Suprapubic skin (tissue), 4 donors: ENCODE data around the gene KIAA1755. TPM values are rescaled to one million over a fixed set of nuclear protein-coding genes. Genes with fewer than 3 reads are reported as not detected.
"Not testable (repeated sequence)": the region's sequence is repeated elsewhere in the genome, so short reads cannot be mapped to it uniquely, and the experiment has no call there.

Source experiments
- DNase-seq, 2 donors: peaks; one replicate each; pipeline ENCODE4 v3.0.0-alpha.2; 2019; ENCODE audit warnings: low spot score in 2 of 2
- H3K27ac ChIP-seq: fragments of 200-600 bp; sonication (generic); one replicate; pipeline ENCODE4 v1.5.1; 2019
- H3K27me3 ChIP-seq: fragments of 200-600 bp; sonication (generic); one replicate; pipeline ENCODE4 v1.5.1; 2019
- H3K36me3 ChIP-seq: fragments of 200-600 bp; sonication (generic); one replicate; pipeline ENCODE4 v1.5.1; 2019
- H3K4me1 ChIP-seq: fragments of 200-600 bp; sonication (generic); one replicate; pipeline ENCODE4 v1.5.1; 2019
- H3K4me3 ChIP-seq: fragments of 200-600 bp; sonication (generic); one replicate; pipeline ENCODE4 v1.5.1; 2019; ENCODE audit warnings: mild to moderate bottlenecking
- H3K9me3 ChIP-seq: fragments of 200-600 bp; sonication (generic); one replicate; pipeline ENCODE4 v1.5.1; 2019
- EP300 ChIP-seq: sonication (generic); formaldehyde crosslinking; IDR thresholded peaks from one replicate; pipeline ENCODE4 v1.6.1; 2017; ENCODE audit warnings: antibody characterized with exemption
- POLR2A ChIP-seq, 2 donors: fragments of 450-650 bp; IDR thresholded peaks; one replicate each; pipeline ENCODE4 v1.6.1; 2017; ENCODE audit warnings: antibody characterized with exemption in 2 of 2, mild to moderate bottlenecking in 2 of 2, moderate library complexity in 2 of 2
- POLR2AphosphoS5 ChIP-seq, 3 donors: sonication (generic); formaldehyde crosslinking; IDR thresholded peaks; one replicate each; pipeline ENCODE4 v1.6.1; 2017; ENCODE audit warnings: antibody characterized with exemption in 3 of 3
- WGBS: methylation state at CpG from one replicate; pipeline ENCODE4 v1.1.5; 2018; 5-methylcytosine and 5-hydroxymethylcytosine counted together
- total RNA-seq, 4 donors: library from RNA; depleted of rRNA; stranded (reverse); fragments of >200 nt; gene quantifications; one replicate each; pipeline ENCODE4 v1.1.0, GENCODE V29; 2016
- TF ChIP-seq, protein P1 (sequence below), 2 donors: fragments of 200-600 bp in 1 of 2; fragments of 450-650 bp in 1 of 2; sonication (generic) in 1 of 2; IDR thresholded peaks; one replicate each; pipeline ENCODE4 v1.5.1; 2016 to 2019; ENCODE audit warnings: antibody characterized with exemption in 2 of 2, mild to moderate bottlenecking in 1 of 2, moderate library complexity in 1 of 2

The KIAA1755 gene
- total RNA-seq, 4 donors from 2014 or later = 1.2 to 3.3 (median 2.0) TPM; not detected in 1

DNA sequence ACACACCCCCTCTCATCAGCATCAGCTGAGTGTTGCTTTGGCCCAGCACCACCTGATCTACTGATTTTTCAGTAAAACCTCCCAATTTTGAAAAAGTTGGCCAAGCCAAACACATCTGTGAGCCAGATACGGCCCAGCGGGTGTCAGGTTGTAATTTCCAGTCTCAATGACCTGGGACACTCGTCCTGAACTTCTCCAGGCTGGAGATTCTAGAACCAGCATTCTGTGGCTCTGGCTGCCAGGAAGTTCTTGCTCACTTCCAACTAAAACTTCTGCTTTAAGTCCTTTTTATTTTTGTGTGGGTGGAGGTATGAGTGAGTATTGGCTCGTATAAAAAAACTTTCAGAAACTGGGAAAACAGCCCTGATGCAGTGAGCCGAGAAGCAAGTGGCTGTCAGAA, 5.1 kb downstream of the KIAA1755 start:
- TF ChIP-seq, protein P1, sequence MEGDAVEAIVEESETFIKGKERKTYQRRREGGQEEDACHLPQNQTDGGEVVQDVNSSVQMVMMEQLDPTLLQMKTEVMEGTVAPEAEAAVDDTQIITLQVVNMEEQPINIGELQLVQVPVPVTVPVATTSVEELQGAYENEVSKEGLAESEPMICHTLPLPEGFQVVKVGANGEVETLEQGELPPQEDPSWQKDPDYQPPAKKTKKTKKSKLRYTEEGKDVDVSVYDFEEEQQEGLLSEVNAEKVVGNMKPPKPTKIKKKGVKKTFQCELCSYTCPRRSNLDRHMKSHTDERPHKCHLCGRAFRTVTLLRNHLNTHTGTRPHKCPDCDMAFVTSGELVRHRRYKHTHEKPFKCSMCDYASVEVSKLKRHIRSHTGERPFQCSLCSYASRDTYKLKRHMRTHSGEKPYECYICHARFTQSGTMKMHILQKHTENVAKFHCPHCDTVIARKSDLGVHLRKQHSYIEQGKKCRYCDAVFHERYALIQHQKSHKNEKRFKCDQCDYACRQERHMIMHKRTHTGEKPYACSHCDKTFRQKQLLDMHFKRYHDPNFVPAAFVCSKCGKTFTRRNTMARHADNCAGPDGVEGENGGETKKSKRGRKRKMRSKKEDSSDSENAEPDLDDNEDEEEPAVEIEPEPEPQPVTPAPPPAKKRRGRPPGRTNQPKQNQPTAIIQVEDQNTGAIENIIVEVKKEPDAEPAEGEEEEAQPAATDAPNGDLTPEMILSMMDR (IDR thresholded peaks at IDR 0.05) = no peak
- TF ChIP-seq POLR2A (IDR thresholded peaks at IDR 0.05) = no peak
- TF ChIP-seq EP300 = no peak
- TF ChIP-seq POLR2AphosphoS5 (IDR thresholded peaks at IDR 0.05) = no peak
- Histone ChIP-seq H3K36me3 (no peaks in the 10 kb centered on the region), H3K9me3 (no peaks in the 10 kb centered on the region), H3K4me1 (peaks cover 20% of the 10 kb centered on the region), H3K27ac (no peak overlapping the region), H3K4me3 (no peak overlapping the region), H3K27me3 (peaks cover 15% of the 10 kb centered on the region)
- WGBS = 51% methylated on average over 5 of the region's 5 CpGs
- DNase-seq = peak; percentile 16 to 38

DNA sequence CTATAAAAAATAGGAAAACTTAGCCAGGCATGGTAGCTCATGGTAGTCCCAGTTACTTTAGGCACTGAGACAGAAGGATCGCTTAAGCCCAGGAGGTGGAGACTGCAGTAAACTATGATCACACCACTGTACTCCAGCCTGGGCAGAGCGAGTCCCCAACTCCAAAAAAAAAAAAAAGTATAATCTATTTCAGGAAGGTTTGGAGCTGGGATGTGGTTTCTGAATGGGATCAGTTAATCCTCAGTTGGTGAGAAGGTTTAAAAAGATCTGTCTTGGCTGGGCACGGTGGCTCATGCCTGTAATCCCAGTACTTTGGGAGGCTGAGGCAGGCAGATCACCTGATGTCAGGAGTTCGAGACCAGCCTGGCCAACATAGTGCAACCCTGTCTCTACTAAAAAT, 5.9 kb downstream of the KIAA1755 start:
- H3K4me1 ChIP-seq = peaks cover 17% of the 10 kb centered on the region
- H3K27me3 ChIP-seq, H3K36me3 ChIP-seq, H3K9me3 ChIP-seq, H3K27ac ChIP-seq, H3K4me3 ChIP-seq: not testable (repeated sequence)
- peak in 1 of 2 donors; percentile 0 for DNase-seq
- WGBS = 81% methylated on average over 4 of the region's 4 CpGs

DNA sequence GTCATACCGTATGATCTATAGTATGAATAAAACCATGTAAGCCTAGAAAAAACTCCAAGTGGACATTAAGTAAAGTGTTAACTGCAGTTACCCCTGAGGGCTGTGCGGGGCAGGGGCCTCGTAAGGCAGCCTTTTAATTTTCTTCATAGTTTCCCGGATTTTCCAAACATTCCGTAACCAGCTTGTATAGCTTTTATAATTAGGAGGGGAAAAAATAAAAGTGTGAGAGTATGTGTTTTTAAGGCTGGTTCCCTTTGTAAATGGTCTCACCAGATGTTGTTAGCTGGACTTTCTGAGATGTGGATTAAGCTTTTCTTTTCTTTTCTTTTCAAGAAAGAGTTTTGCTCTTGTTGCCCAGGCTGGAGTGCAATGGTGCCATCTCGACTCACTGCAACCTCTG, 7.0 kb downstream of the KIAA1755 start:
- Histone ChIP-seq H3K27ac (no peak overlapping the region), H3K4me1 (peaks cover 17% of the 10 kb centered on the region), H3K36me3 (no peaks in the 10 kb centered on the region), H3K9me3 (no peaks in the 10 kb centered on the region), H3K4me3 (no peak overlapping the region), H3K27me3 (peaks cover 3% of the 10 kb centered on the region)
- 81% methylated on average over 6 of the region's 6 CpGs for WGBS
- DNase-seq = no peak
- no peak for TF ChIP-seq EP300
- TF ChIP-seq POLR2AphosphoS5 (IDR thresholded peaks at IDR 0.05) = no peak
- TF ChIP-seq POLR2A (IDR thresholded peaks at IDR 0.05) = no peak
- TF ChIP-seq, protein P1 (IDR thresholded peaks at IDR 0.05) = no peak

DNA sequence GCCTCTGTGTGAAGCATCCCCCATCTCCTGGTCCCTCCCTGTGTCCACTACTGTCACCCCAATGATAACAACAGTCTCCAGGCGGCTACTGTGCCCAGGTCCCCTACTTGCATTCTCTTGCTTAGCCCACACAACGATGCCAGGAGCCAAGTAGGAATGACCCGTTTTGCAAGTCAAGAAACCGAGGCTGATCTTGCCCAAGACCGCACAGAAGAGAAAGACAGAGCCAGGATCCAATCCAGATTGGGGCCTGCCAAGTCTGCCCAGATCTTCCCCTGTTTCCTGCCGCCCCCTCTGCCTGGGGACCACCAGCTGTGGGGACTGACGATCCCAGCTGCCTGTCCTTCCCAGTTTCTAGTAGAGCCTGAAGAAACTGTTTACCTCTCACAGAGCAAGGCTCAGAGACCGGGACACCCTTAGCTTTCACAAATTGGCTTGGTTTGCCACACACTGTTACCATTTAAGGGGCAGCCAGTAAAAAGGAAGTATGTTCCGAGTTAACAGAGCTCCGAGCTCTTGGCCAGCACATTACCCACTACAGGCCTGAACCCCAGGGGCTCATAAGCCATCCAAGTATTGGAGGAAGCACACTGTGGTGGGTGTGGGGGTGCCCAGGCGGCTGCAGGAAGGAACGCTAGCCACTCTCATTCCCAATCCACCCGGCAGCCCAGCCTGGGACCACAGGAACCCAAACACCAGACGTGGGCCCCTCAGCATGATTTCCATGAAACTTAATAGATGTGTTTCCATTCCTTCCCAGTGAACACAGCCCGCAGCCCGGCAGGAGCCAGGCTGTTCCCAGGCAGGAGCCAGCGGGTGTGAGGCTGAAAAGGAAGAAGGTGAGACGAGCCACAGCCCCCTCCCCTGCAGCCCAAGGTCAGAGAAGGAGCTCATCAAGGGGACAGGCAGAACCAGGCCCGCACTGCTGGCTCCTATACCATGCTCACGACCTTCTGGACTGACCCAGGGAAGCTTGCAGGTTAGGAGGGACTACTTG, 7.9 kb downstream of the KIAA1755 start:
- Histone ChIP-seq H3K27me3 (no peaks in the 10 kb centered on the region), H3K36me3 (no peaks in the 10 kb centered on the region), H3K27ac (no peak overlapping the region), H3K9me3 (no peaks in the 10 kb centered on the region), H3K4me1 (peaks cover 17% of the 10 kb centered on the region), H3K4me3 (no peak overlapping the region)
- DNase-seq = peak; percentile 43 to 72
- TF ChIP-seq POLR2A (IDR thresholded peaks at IDR 0.05) (no peak), POLR2AphosphoS5 (IDR thresholded peaks at IDR 0.05) (no peak), EP300 (no peak)
- TF ChIP-seq, protein P1 (IDR thresholded peaks at IDR 0.05) = no peak
- WGBS = 56% methylated on average over 14 of the region's 20 CpGs

DNA sequence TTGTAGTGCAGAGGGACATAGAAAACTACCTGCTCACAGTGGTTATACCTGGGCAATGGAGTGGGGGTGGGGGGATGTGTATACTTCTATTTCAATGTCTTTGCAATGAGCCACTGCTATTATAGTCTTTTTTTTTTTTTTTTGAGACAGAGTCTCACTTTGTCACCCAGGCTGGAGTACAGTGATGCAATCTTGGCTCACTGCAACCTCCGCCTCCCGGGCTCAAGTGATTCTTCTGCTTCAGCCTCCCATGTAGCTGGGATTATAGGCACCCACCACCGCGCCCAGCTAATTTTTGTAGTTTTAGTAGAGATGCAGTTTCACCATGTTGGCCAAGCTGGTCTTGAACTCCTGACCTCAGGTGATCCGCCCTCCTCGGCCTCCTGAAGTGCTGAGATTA, 9.1 kb downstream of the KIAA1755 start:
- not testable (repeated sequence) for H3K27ac ChIP-seq, H3K27me3 ChIP-seq, H3K4me3 ChIP-seq, H3K36me3 ChIP-seq, H3K9me3 ChIP-seq
- 87% methylated on average over 6 of the region's 6 CpGs for WGBS
- peaks cover 17% of the 10 kb centered on the region for H3K4me1 ChIP-seq
- DNase-seq = peak; percentile 26 to 77

DNA sequence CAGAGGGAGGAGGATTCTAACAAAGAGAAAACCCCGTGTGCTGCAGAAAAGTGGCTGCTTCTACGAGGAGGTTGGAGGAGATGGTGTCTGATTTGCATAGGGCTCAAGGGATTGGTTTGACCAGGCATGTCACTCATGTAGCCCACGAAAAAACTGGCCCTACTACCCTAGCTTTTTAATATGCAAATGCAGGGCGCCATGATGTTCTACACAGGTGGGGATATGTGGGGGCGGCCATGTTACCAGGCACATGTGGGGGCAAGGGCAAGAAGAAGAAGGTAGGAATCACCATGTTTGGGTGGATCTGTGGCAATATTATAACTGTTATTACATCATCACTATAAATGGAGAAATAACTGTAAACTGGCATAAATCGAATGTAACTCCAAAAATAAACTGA, 9.9 kb downstream of the KIAA1755 start:
- 69% methylated on average over 6 of the region's 6 CpGs for WGBS
- peak in 1 of 2 donors; percentile 10 for DNase-seq
- Histone ChIP-seq H3K36me3 (no peaks in the 10 kb centered on the region), H3K27ac (no peak overlapping the region), H3K4me3 (no peak overlapping the region), H3K27me3 (no peaks in the 10 kb centered on the region), H3K9me3 (no peaks in the 10 kb centered on the region), H3K4me1 (peaks cover 14% of the 10 kb centered on the region)
- TF ChIP-seq POLR2A (IDR thresholded peaks at IDR 0.05) (no peak), EP300 (no peak), POLR2AphosphoS5 (IDR thresholded peaks at IDR 0.05) (no peak)
- TF ChIP-seq, protein P1 (IDR thresholded peaks at IDR 0.05) = no peak
